Lower lobe of right lung (tissue), 2 donors: Measurements from ENCODE around the gene LDHB. TPM values are rescaled to one million over a fixed set of nuclear protein-coding genes. Genes with fewer than 3 reads are reported as not detected.
"Not testable (repeated sequence)": the region's sequence is repeated elsewhere in the genome, so short reads cannot be mapped to it uniquely, and the experiment has no call there.

ENCODE experiments used
- ATAC-seq, 2 donors: fragments of 200-7000 bp; cut with Tn5 transposase; one replicate each; pipeline ENCODE4 v1.9.1; 2020 to 2022; ENCODE audit warnings: mild to moderate bottlenecking in 2 of 2, moderate library complexity in 2 of 2
- DNase-seq: peaks from one replicate; pipeline ENCODE4 v3.0.0-alpha.2; 2020
- H3K27ac ChIP-seq: fragments of 200-600 bp; one replicate; pipeline ENCODE4 v1.8.0; 2022
- H3K27me3 ChIP-seq: fragments of 200-600 bp; one replicate; pipeline ENCODE4 v1.8.0; 2022; ENCODE audit warnings: low read depth
- H3K36me3 ChIP-seq: fragments of 200-600 bp; one replicate; pipeline ENCODE4 v1.8.0; 2022; ENCODE audit warnings: mild to moderate bottlenecking
- H3K4me1 ChIP-seq: fragments of 200-600 bp; one replicate; pipeline ENCODE4 v1.8.0; 2022
- H3K4me3 ChIP-seq: fragments of 200-600 bp; one replicate; pipeline ENCODE4 v1.8.0; 2022; ENCODE audit warnings: mild to moderate bottlenecking
- H3K9me3 ChIP-seq: fragments of 200-600 bp; one replicate; pipeline ENCODE4 v1.8.0; 2022
- intact Hi-C: fragments of 100-400 bp; cut with DNase I; formaldehyde crosslinking; loops from one replicate; pipeline ENCODE4 v1.11.0; 2022
- total RNA-seq: library from RNA; stranded (reverse); fragmentation: NEBNext Ultra II Directional; extraction: Animal tissue kit (Norgen Biotek cat#: 25700); gene quantifications from one replicate; pipeline ENCODE4 v1.2.1, GENCODE V29; 2021
- TF ChIP-seq, protein P1 (sequence below): fragments of 200-600 bp; IDR thresholded peaks from one replicate; pipeline ENCODE4 v1.8.0; 2022; ENCODE audit warnings: antibody characterized with exemption, mild to moderate bottlenecking
- donor health status: DM: no; HTN: yes; CAD: no; lungs with severe emphysema.

The LDHB gene
- total RNA-seq, 1 donor from 2014 or later, result 382 TPM

DNA sequence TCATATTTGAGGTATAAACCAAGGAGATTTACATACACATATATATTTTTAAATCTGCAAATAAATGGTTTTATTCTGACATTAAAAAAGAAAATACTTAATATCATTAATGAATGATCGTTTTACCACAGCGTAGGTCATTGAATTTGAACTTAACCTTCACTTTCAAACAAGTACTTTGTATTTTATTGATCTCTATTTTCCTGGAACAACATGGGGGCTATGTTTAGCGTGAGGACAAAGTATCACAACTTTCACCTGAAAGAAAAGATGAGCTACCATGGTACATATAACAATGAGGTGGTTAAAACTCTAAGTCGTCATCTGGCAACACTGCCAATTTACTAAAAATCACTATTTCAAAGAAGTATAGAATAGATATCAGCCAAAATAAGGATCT, 59.0 kb downstream of the LDHB start:
- DNase-seq (no peak), ATAC-seq (no peak)
- Histone ChIP-seq H3K4me3 (no peak overlapping the region), H3K4me1 (no peaks in the 10 kb centered on the region), H3K9me3 (no peaks in the 10 kb centered on the region), H3K27ac (no peak overlapping the region), H3K36me3 (no peaks in the 10 kb centered on the region), H3K27me3 (no peaks in the 10 kb centered on the region)
- intact Hi-C loops, result no loop called here
- TF ChIP-seq, protein P1, sequence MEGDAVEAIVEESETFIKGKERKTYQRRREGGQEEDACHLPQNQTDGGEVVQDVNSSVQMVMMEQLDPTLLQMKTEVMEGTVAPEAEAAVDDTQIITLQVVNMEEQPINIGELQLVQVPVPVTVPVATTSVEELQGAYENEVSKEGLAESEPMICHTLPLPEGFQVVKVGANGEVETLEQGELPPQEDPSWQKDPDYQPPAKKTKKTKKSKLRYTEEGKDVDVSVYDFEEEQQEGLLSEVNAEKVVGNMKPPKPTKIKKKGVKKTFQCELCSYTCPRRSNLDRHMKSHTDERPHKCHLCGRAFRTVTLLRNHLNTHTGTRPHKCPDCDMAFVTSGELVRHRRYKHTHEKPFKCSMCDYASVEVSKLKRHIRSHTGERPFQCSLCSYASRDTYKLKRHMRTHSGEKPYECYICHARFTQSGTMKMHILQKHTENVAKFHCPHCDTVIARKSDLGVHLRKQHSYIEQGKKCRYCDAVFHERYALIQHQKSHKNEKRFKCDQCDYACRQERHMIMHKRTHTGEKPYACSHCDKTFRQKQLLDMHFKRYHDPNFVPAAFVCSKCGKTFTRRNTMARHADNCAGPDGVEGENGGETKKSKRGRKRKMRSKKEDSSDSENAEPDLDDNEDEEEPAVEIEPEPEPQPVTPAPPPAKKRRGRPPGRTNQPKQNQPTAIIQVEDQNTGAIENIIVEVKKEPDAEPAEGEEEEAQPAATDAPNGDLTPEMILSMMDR, result no peak

DNA sequence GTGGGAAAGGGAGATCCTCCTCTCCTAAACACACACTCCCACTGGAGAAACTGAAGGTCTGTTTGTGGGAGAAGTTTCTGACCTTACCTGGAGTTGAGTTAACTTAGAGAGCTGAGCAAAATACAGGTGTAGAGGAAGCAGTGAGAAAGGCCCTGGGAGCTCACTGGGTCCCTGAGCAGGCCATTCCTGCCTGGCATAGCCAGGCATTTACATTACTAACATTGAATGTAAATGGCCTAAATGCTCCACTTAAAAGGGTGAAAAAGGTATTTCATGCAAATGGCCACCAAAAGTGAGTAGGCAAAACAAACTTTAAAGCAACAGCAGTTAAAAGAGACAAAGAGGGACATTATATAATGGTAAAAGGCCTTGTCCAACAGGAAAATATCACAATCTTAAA, 62.3 kb downstream of the LDHB start:
- intact Hi-C loops, result not testable (repeated sequence)

DNA sequence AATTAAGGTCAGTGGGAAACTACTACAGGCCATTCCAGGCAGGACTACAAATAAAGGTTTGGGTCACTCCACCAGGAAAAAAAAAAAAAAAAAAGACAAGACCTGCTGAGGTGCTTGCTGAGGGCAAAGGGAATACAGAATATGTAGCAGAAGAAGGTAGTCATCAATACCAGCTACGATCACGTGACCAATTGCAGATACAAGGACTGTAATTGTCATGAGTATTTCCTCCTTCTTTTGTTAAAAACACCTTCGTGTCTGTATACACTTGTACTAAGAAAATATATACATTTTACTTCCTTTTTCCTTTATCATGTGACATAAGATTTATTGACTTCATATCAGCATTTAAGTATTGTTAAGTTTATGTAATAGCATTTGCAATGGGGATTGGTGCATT, 72.2 kb downstream of the LDHB start:
- H3K4me1 ChIP-seq, result no peaks in the 10 kb centered on the region
- intact Hi-C loops, result no loop called here
- no peak overlapping the region for H3K4me3 ChIP-seq
- H3K36me3 ChIP-seq, result no peaks in the 10 kb centered on the region
- no peak overlapping the region for H3K27ac ChIP-seq
- H3K9me3 ChIP-seq, result no peaks in the 10 kb centered on the region
- DNase-seq (no peak), ATAC-seq (no peak)
- TF ChIP-seq, protein P1, result no peak
- no peaks in the 10 kb centered on the region for H3K27me3 ChIP-seq

More for the DNA sequence above, 62.3 kb downstream of the LDHB start:
- ATAC-seq, H3K27me3 ChIP-seq, DNase-seq, H3K36me3 ChIP-seq, H3K4me3 ChIP-seq, H3K4me1 ChIP-seq, H3K9me3 ChIP-seq, H3K27ac ChIP-seq: not testable (repeated sequence)

Other genes with a start within 250 kb of the LDHB start
- gene PYROXD1, start 220.2 kb downstream of the LDHB start, total RNA-seq, result 24.6 TPM
- 30.0 TPM for gene RECQL, start 156.2 kb downstream of the LDHB start, total RNA-seq
- gene GOLT1B, start 156.1 kb downstream of the LDHB start, total RNA-seq, result 26.5 TPM
- gene SPX, start 131.5 kb downstream of the LDHB start, total RNA-seq, result 0.59 TPM
- not detected for gene GYS2, start 53.0 kb downstream of the LDHB start, total RNA-seq
- 12.8 TPM for gene KCNJ8, start 116.9 kb upstream of the LDHB start, total RNA-seq